K562 (cell line): ENCODE results near the gene TCFL5. TPM values are rescaled to one million over a fixed set of nuclear protein-coding genes. Genes with fewer than 3 reads are reported as not detected.

Experiments
- HNRNPL ChIP-seq: fragments of 200-400 bp; formaldehyde crosslinking; IDR thresholded peaks from 2 replicates; pipeline ENCODE4 v1.6.1; 2017; ENCODE audit warnings: low read depth, mild to moderate bottlenecking, low read length
- ID3 ChIP-seq, 2 experiments: fragments of 250-450 bp in 1 of 2; fragments of 450-650 bp in 1 of 2; sonication (Bioruptor Pico) in 1 of 2; IDR thresholded peaks; 2 replicates each; pipeline versions ENCODE4 v1.6.1 to v1.8.0; 2016 to 2021; ENCODE audit warnings: mild to moderate bottlenecking in 2 of 2, moderate library complexity in 2 of 2, missing compliant biosample characterization in 1 of 2, missing genetic modification characterization in 1 of 2
- KDM2B ChIP-seq: fragments of 250-450 bp; sonication (Bioruptor Pico); IDR thresholded peaks from 2 replicates; pipeline ENCODE4 v1.8.0; 2021; ENCODE audit warnings: mild to moderate bottlenecking, moderate library complexity
- LCOR ChIP-seq: sonication (generic); formaldehyde crosslinking; IDR thresholded peaks from 2 replicates; pipeline ENCODE4 v1.8.0; 2022; ENCODE audit warnings: mild to moderate bottlenecking, missing genetic modification reagents
- MYBL2 ChIP-seq, 2 experiments: fragments of 450-650 bp in 1 of 2; sonication (generic) in 1 of 2; formaldehyde crosslinking in 1 of 2; IDR thresholded peaks; 2 replicates each; pipeline versions ENCODE4 v1.6.1 to v1.8.1; 2017 to 2022; ENCODE audit warnings: borderline replicate concordance in 1 of 2, inconsistent platforms in 1 of 2, low read depth in 1 of 2, mild to moderate bottlenecking in 1 of 2, missing genetic modification reagents in 1 of 2, moderate library complexity in 1 of 2
- NUFIP1 ChIP-seq: fragments of 450-650 bp; IDR thresholded peaks from 2 replicates; pipeline ENCODE4 v1.6.1; 2018; ENCODE audit not compliant: partially characterized antibody
- POLR2B ChIP-seq: fragments of 450-650 bp; IDR thresholded peaks from 2 replicates; pipeline ENCODE4 v1.6.1; 2018; ENCODE audit warnings: low read depth; ENCODE audit not compliant: partially characterized antibody
- RERE ChIP-seq: sonication (generic); formaldehyde crosslinking; IDR thresholded peaks from 2 replicates; pipeline ENCODE4 v1.8.0; 2023; ENCODE audit warnings: missing genetic modification reagents, mild to moderate bottlenecking, borderline replicate concordance
- SAFB ChIP-seq: fragments of 200-400 bp; formaldehyde crosslinking; IDR thresholded peaks from 2 replicates; pipeline ENCODE4 v1.6.1; 2017; ENCODE audit warnings: low read depth, low read length, borderline replicate concordance
- SETDB1 ChIP-seq: IDR thresholded peaks from one replicate; pipeline ENCODE4 v1.6.1; 2012; ENCODE audit warnings: low read length, control low read depth, inconsistent platforms
- SP1 ChIP-seq: sonication (generic); formaldehyde crosslinking; IDR thresholded peaks from 2 replicates; pipeline ENCODE4 v1.8.1; 2022; ENCODE audit warnings: mild to moderate bottlenecking, missing genetic modification reagents
- TFAP4 ChIP-seq: sonication (generic); formaldehyde crosslinking; IDR thresholded peaks from 2 replicates; pipeline ENCODE4 v1.8.0; 2022; ENCODE audit warnings: missing genetic modification reagents, mild to moderate bottlenecking, moderate library complexity, borderline replicate concordance
- TFE3 ChIP-seq: fragments of 450-650 bp; formaldehyde crosslinking; IDR thresholded peaks from 2 replicates; pipeline ENCODE4 v1.4.0; 2020; ENCODE audit warnings: mild to moderate bottlenecking, mixed read lengths
- ZBTB17 ChIP-seq: fragments of 450-650 bp; formaldehyde crosslinking; IDR thresholded peaks from 2 replicates; pipeline ENCODE4 v1.4.0; 2020; ENCODE audit warnings: mild to moderate bottlenecking
- ZNF780A ChIP-seq: fragments of 250-450 bp; sonication (Bioruptor Pico); IDR thresholded peaks from 2 replicates; pipeline ENCODE4 v1.5.0; 2021; ENCODE audit warnings: mild to moderate bottlenecking
- polyA plus RNA-seq, 8 experiments: library from polyadenylated mRNA; depleted of rRNA in 4 of 8; stranded (reverse) in 5 of 8; unstranded in 3 of 8; fragments of >200 nt; fragmentation: Nextera tagmentation in 2 of 8; fragmentation: Illumina TruSeq in 1 of 8; extraction: Ambion mirVana in 2 of 8; extraction: Trizol in 1 of 8; gene quantifications; 2 replicates each; pipeline versions ENCODE4 v1.2.1 to v1.2.3, GENCODE V29; 2011 to 2014; ENCODE audit warnings: inconsistent platforms in 1 of 8, missing spikeins in 1 of 8
- total RNA-seq, 7 experiments: library from RNA; depleted of rRNA in 6 of 7; stranded (reverse); fragments of >200 nt in 6 of 7; fragmentation: Illumina TruSeq in 2 of 7; extraction: Trizol in 2 of 7; gene quantifications; 2 replicates each; pipeline versions ENCODE4 v1.2.1 to v1.2.3, GENCODE V29; 2011 to 2021; ENCODE audit warnings: low replicate concordance in 1 of 7

Gene TCFL5
- total and polyA plus RNA-seq, 9 of the 15 experiments (the other 6 are each of a cell fraction or from before 2014, with no cell fraction given) = 1.00 to 12.6 (median 9.1) TPM

GRCh38 chr20:62794007-62794724, 67.5 kb downstream of the TCFL5 start (continued):
- TF ChIP-seq RERE (CRISPR knock-in tag) = no peak
- no peak for TF ChIP-seq SAFB
- TF ChIP-seq SETDB1 = no peak
- TF ChIP-seq NUFIP1 = no peak
- no peak for TF ChIP-seq TFE3 (CRISPR knock-in tag)
- TF ChIP-seq MYBL2 (IDR thresholded peaks at IDR 0.05; ENCODE audit: low read depth) = no peak
- no peak for TF ChIP-seq MYBL2 (CRISPR knock-in tag; IDR thresholded peaks at IDR 0.05; ENCODE audit: borderline replicate concordance)
- no peak for TF ChIP-seq ID3 (CRISPR knock-in tag; IDR thresholded peaks at IDR 0.05)
- TF ChIP-seq ID3 (tag; IDR thresholded peaks at IDR 0.05) = peak; percentile 4; the same call in 1 of the 2 replicates
- peak; percentile 90 for TF ChIP-seq KDM2B (CRISPR knock-in tag)
- no peak for TF ChIP-seq LCOR
- TF ChIP-seq SP1 (CRISPR knock-in tag) = peak; percentile 98
- no peak for TF ChIP-seq ZNF780A (CRISPR knock-in tag)
- 0 out of 2 replicates have a peak, but pooled peaks have one; percentile 39 for TF ChIP-seq HNRNPL
- peak; percentile 95 for TF ChIP-seq TFAP4 (CRISPR knock-in tag)
- peak; percentile 84 for TF ChIP-seq POLR2B
- TF ChIP-seq ZBTB17 (CRISPR knock-in tag) = peak; percentile 66
